Measurements from ENCODE around the gene FOXN1. TPM values are rescaled to one million over a fixed set of nuclear protein-coding genes. Genes with fewer than 3 reads are reported as not detected.

Gene FOXN1
- total and polyA plus RNA-seq, 2 of the 4 experiments (the other 2 are of a cell fraction), result not detected

DNA sequence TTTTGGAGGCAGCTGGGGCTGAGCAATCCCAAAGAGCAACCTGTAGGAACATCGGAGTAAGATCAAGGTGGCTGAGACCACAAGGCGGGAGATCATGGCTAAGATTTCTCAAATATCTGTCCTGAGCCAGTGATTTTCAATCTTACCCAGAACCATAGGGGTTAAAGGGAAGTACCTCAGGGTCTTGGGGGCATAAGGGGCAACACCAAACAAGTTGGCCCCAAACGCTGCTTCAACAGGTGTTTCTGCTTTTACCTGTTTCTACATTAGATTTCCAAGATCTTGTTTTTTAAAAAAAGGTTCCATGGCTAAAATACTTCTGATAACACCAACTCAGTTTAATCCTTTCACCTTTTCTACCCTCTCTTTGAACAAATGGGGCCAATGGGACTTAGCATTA is 48.9 kb downstream of the FOXN1 start:
- Histone ChIP-seq H3K36me3 (ENCODE audit: control insufficient read depth, insufficient read depth, low read length) (peaks cover 37% of the 10 kb centered on the region), H2AK9ac (replicated peaks; ENCODE audit: low read depth, low read length, poor library complexity) (no peak overlapping the region), H3K56ac (ENCODE audit: extremely low read depth, insufficient read depth, low read length) (no peak overlapping the region), H4K91ac (ENCODE audit: insufficient read depth, low read depth, low read length) (no peak overlapping the region), H2AK5ac (ENCODE audit: low read depth, low read length) (no peak overlapping the region), H3K23ac (ENCODE audit: low read depth, low read length) (no peak overlapping the region), H3K9me3 (ENCODE audit: control insufficient read depth, insufficient read depth, low read length) (no peaks in the 10 kb centered on the region), H3K27me3 (ENCODE audit: control insufficient read depth, insufficient read depth, low read length) (no peaks in the 10 kb centered on the region), H3K27ac (ENCODE audit: insufficient read depth, low read length) (no peak overlapping the region), H2BK120ac (ENCODE audit: low read depth, low read length) (no peak overlapping the region), H3K4me1 (ENCODE audit: control insufficient read depth, insufficient read depth, low read length) (peaks cover 6% of the 10 kb centered on the region), H4K8ac (ENCODE audit: low read depth in 2 of 2, low read length in 2 of 2) (no peak overlapping the region), H3K18ac (ENCODE audit: low read depth, low read length) (no peak overlapping the region), H3K9me1 (ENCODE audit: insufficient read depth, low read length) (peaks cover 10% of the 10 kb centered on the region; the same call in 1 of the 2 replicates), H2BK20ac (ENCODE audit: low read depth, low read length) (no peak overlapping the region), H2AFZ (replicated peaks; ENCODE audit: low read length, poor library complexity) (no peak overlapping the region), H3K4me2 (ENCODE audit: low read depth, low read length) (no peak overlapping the region), H3K4me3 (ENCODE audit: insufficient read depth, low read depth, low read length) (no peak overlapping the region), H3K79me1 (ENCODE audit: low read depth in 1 of 2, low read length in 2 of 2) (peaks cover 11 to 22% of the 10 kb centered on the region in 2 experiments), H4K20me1 (ENCODE audit: insufficient read depth, low read length) (peaks cover 13% of the 10 kb centered on the region), H2BK5ac (ENCODE audit: low read depth, low read length, poor library complexity, severe bottlenecking) (no peak overlapping the region), H4K5ac (ENCODE audit: low read depth, low read length) (no peak overlapping the region), H3K14ac (replicated peaks; ENCODE audit: low read depth, low read length) (no peak overlapping the region), H3K9ac (ENCODE audit: low read depth, low read length) (no peak overlapping the region), H2BK15ac (ENCODE audit: low read depth, low read length) (no peak overlapping the region), H3K4ac (ENCODE audit: low read depth, low read length) (no peak overlapping the region)
- no TSS peak for BruUV-seq (replicated peaks)
- WGBS, 2 experiments (ENCODE audit: extremely low coverage in 2 of 2, insufficient read length in 1 of 2), result no CpG with 5 or more reads among the region's 3 CpGs
- dilution Hi-C loops (cut with HindIII; ENCODE audit: low sequenced_read_pairs, unreplicated experiment), result no loop called here
- in situ Hi-C loops (cut with MboI; ENCODE audit: low sequenced_read_pairs), result no loop called here
- ATAC-seq (ENCODE audit: low read depth) (no peak), DNase-seq (no peak)
- intact Hi-C loops (cut with micrococcal nuclease), result no loop called here
- CTCF ChIA-PET, result no interaction called here
- TF ChIP-seq NFE2L2 (IDR thresholded peaks at IDR 0.05; ENCODE audit: low read depth, low read length) (no peak), FOS (IDR thresholded peaks at IDR 0.05; ENCODE audit: low read depth, low read length) (no peak), CHD1 (IDR thresholded peaks at IDR 0.05; ENCODE audit: low read depth, low read length) (no peak), RFX5 (IDR thresholded peaks at IDR 0.05; ENCODE audit: low read depth, low read length) (no peak), RCOR1 (IDR thresholded peaks at IDR 0.05; ENCODE audit: insufficient replicate concordance, low read length) (no peak), SMC3 (IDR thresholded peaks at IDR 0.05; ENCODE audit: low read depth, low read length) (no peak), CEBPB (IDR thresholded peaks at IDR 0.05; ENCODE audit: low read depth, low read length) (no peak), POLR2A (IDR thresholded peaks at IDR 0.05; ENCODE audit: low read depth, low read length) (no peak), MAZ (IDR thresholded peaks at IDR 0.05; ENCODE audit: borderline replicate concordance, low read depth, low read length) (no peak), MAFK (IDR thresholded peaks at IDR 0.05; ENCODE audit: low read depth, low read length) (no peak), RAD21 (IDR thresholded peaks at IDR 0.05; ENCODE audit: low read length) (no peak), BHLHE40 (IDR thresholded peaks at IDR 0.05; ENCODE audit: low read depth, low read length) (no peak), MXI1 (IDR thresholded peaks at IDR 0.05; ENCODE audit: borderline replicate concordance, low read depth, low read length) (no peak)
- TF ChIP-seq, protein P1, sequence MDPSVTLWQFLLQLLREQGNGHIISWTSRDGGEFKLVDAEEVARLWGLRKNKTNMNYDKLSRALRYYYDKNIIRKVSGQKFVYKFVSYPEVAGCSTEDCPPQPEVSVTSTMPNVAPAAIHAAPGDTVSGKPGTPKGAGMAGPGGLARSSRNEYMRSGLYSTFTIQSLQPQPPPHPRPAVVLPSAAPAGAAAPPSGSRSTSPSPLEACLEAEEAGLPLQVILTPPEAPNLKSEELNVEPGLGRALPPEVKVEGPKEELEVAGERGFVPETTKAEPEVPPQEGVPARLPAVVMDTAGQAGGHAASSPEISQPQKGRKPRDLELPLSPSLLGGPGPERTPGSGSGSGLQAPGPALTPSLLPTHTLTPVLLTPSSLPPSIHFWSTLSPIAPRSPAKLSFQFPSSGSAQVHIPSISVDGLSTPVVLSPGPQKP (IDR thresholded peaks at IDR 0.05; ENCODE audit: borderline replicate concordance, low read depth, low read length), result no peak
- TF ChIP-seq, protein P2, sequence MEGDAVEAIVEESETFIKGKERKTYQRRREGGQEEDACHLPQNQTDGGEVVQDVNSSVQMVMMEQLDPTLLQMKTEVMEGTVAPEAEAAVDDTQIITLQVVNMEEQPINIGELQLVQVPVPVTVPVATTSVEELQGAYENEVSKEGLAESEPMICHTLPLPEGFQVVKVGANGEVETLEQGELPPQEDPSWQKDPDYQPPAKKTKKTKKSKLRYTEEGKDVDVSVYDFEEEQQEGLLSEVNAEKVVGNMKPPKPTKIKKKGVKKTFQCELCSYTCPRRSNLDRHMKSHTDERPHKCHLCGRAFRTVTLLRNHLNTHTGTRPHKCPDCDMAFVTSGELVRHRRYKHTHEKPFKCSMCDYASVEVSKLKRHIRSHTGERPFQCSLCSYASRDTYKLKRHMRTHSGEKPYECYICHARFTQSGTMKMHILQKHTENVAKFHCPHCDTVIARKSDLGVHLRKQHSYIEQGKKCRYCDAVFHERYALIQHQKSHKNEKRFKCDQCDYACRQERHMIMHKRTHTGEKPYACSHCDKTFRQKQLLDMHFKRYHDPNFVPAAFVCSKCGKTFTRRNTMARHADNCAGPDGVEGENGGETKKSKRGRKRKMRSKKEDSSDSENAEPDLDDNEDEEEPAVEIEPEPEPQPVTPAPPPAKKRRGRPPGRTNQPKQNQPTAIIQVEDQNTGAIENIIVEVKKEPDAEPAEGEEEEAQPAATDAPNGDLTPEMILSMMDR (conservative IDR thresholded peaks at IDR 0.05; ENCODE audit: low read depth, low read length), result no peak
- TF ChIP-seq, protein P3, sequence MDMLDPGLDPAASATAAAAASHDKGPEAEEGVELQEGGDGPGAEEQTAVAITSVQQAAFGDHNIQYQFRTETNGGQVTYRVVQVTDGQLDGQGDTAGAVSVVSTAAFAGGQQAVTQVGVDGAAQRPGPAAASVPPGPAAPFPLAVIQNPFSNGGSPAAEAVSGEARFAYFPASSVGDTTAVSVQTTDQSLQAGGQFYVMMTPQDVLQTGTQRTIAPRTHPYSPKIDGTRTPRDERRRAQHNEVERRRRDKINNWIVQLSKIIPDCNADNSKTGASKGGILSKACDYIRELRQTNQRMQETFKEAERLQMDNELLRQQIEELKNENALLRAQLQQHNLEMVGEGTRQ (IDR thresholded peaks at IDR 0.05; ENCODE audit: low read depth, low read length), result no peak
- POLR2A ChIA-PET (ENCODE audit: unreplicated experiment), result no interaction called here
